MM.1S (cell line): ENCODE measurements around the gene CCDC90B.

Experiments
- DNase-seq: peaks from one replicate; pipeline ENCODE4 v3.0.0-alpha.2; 2015
- H2AFZ ChIP-seq: fragments of 300-600 bp; sonication (generic); 2 replicates; pipeline ENCODE4 v1.6.0; 2016; ENCODE audit warnings: antibody characterized with exemption, low read length
- H3F3A ChIP-seq: fragments of 300-600 bp; sonication (generic); 2 replicates; pipeline ENCODE4 v1.6.1; 2016; ENCODE audit warnings: mild to moderate bottlenecking, antibody characterized with exemption, low read length, moderate library complexity, mixed read lengths; ENCODE audit not compliant: insufficient read depth
- H3K27ac ChIP-seq: fragments of 300-600 bp; sonication (generic); 2 replicates; pipeline ENCODE4 v1.5.1; 2016; ENCODE audit warnings: mild to moderate bottlenecking, low read length
- H3K27me3 ChIP-seq: fragments of 300-600 bp; sonication (generic); replicated peaks from 2 replicates; pipeline ENCODE4 v1.6.0; 2016; ENCODE audit warnings: low read length; ENCODE audit not compliant: insufficient read depth
- H3K36me3 ChIP-seq: fragments of 300-600 bp; sonication (generic); replicated peaks from 2 replicates; pipeline ENCODE4 v1.6.1; 2016; ENCODE audit warnings: mild to moderate bottlenecking, low read length, mixed read lengths; ENCODE audit not compliant: insufficient read depth
- H3K4me1 ChIP-seq: fragments of 300-600 bp; sonication (generic); 2 replicates; pipeline ENCODE4 v1.6.1; 2016; ENCODE audit warnings: low read length, mixed read lengths
- H3K4me2 ChIP-seq: fragments of 300-600 bp; sonication (generic); 2 replicates; pipeline ENCODE4 v1.6.0; 2016; ENCODE audit warnings: low read depth, low read length
- H3K4me3 ChIP-seq: fragments of 300-600 bp; sonication (generic); 2 replicates; pipeline ENCODE4 v1.5.1; 2016; ENCODE audit warnings: low read length, mixed read lengths
- H3K79me2 ChIP-seq: fragments of 300-600 bp; sonication (generic); 2 replicates; pipeline ENCODE4 v1.6.1; 2016; ENCODE audit warnings: mixed run types, low read length, mixed read lengths
- H3K9ac ChIP-seq: fragments of 300-600 bp; sonication (generic); 2 replicates; pipeline ENCODE4 v1.6.1; 2016; ENCODE audit warnings: low read length, mixed read lengths
- H3K9me2 ChIP-seq: fragments of 300-600 bp; sonication (generic); replicated peaks from 2 replicates; pipeline ENCODE4 v1.6.1; 2016; ENCODE audit warnings: mild to moderate bottlenecking, low read length, mixed read lengths; ENCODE audit not compliant: insufficient read depth
- H3K9me3 ChIP-seq: fragments of 300-600 bp; sonication (generic); replicated peaks from 2 replicates; pipeline ENCODE4 v1.6.1; 2016; ENCODE audit warnings: mild to moderate bottlenecking, low read length, mixed read lengths; ENCODE audit not compliant: insufficient read depth
- H4K20me1 ChIP-seq: fragments of 300-600 bp; sonication (generic); 2 replicates; pipeline ENCODE4 v1.6.1; 2016; ENCODE audit warnings: mild to moderate bottlenecking, low read length, moderate library complexity, mixed read lengths; ENCODE audit not compliant: insufficient read depth
- CTCF ChIP-seq: fragments of 300-600 bp; sonication (generic); IDR thresholded peaks from 2 replicates; pipeline ENCODE4 v1.5.1; 2016; ENCODE audit warnings: antibody characterized with exemption, low read length, mixed read lengths
- EZH2 ChIP-seq: fragments of 300-600 bp; sonication (generic); optimal IDR thresholded peaks from 2 replicates; pipeline ENCODE3; 2017; ENCODE audit warnings: low read depth, mild to moderate bottlenecking, antibody characterized with exemption, low read length, mixed read lengths
- EZH2phosphoT487 ChIP-seq: fragments of 300-600 bp; sonication (generic); IDR thresholded peaks from 2 replicates; pipeline ENCODE4 v1.6.1; 2018; ENCODE audit warnings: antibody characterized with exemption, low read length

Gene CCDC90B

DNA sequence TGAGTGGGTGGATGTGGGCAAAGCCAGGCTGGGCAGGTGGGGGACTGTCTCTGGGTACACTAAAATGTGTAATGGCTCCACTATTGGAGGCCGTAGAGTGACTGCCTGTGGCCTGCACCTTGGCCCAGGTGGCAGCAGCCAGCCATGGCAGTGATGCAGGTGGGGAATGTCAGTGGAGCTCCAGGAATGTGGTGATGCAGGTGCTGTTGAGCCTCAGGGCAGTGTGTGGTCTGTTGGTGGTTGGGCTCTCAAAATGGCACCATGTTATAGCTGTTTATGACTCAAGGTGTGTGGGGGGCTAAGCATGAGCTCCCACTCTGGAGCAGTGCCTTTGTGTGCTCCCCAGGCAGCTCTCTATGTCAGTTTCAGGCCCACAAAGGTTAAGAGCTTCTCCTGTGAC lies 40.2 kb upstream of the CCDC90B start:
- Histone ChIP-seq H3K79me2 (no peaks in the 10 kb centered on the region), H3F3A (no peaks in the 10 kb centered on the region), H3K4me3 (no peak overlapping the region)

DNA sequence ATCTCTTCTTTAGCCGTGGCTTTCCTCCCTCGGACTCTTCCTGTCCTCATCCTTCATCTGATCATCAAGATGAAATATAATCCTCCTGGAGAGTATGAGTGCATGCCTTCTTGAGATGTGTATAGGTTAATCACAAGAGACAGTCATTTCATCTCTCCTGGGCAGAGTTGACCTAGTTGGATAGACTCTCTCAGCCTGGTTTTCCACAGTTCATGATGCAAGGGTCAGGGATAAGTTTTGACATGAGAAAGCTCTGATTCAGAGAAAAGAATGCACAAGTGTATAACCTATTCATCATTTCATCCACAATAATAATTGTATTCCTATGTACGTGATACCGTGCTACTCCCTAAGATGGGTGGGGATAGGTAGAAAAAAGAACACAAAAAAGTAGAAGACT lies 33.2 kb upstream of the CCDC90B start:
- no peak overlapping the region for H3K4me3 ChIP-seq
- no peak overlapping the region for H3K27ac ChIP-seq
- no peaks in the 10 kb centered on the region for H3K9me2 ChIP-seq
- TF ChIP-seq EZH2 (no peak), CTCF (no peak), EZH2phosphoT487 (no peak)
- no peak overlapping the region for H3K9ac ChIP-seq
- H3K9me3 ChIP-seq, result no peaks in the 10 kb centered on the region
- no peaks in the 10 kb centered on the region for H3K4me1 ChIP-seq
- H3K4me2 ChIP-seq, result no peak overlapping the region
- H3K27me3 ChIP-seq, result no peaks in the 10 kb centered on the region
- no peaks in the 10 kb centered on the region for H3F3A ChIP-seq
- H3K36me3 ChIP-seq, result no peaks in the 10 kb centered on the region
- DNase-seq, result no peak
- no peak overlapping the region for H2AFZ ChIP-seq
- H4K20me1 ChIP-seq, result no peaks in the 10 kb centered on the region
- no peaks in the 10 kb centered on the region for H3K79me2 ChIP-seq

More for the DNA sequence above, 40.2 kb upstream of the CCDC90B start:
- no peak overlapping the region for H3K27ac ChIP-seq
- H3K9ac ChIP-seq, result no peak overlapping the region
- H3K9me2 ChIP-seq, result no peaks in the 10 kb centered on the region
- no peaks in the 10 kb centered on the region for H3K36me3 ChIP-seq
- H3K27me3 ChIP-seq, result no peaks in the 10 kb centered on the region
- H4K20me1 ChIP-seq, result no peaks in the 10 kb centered on the region
- no peak for TF ChIP-seq CTCF
- TF ChIP-seq EZH2phosphoT487, result no peak
- TF ChIP-seq EZH2, result no peak
- no peaks in the 10 kb centered on the region for H3K4me1 ChIP-seq
- no peak overlapping the region for H2AFZ ChIP-seq
- H3K9me3 ChIP-seq, result no peaks in the 10 kb centered on the region
- H3K4me2 ChIP-seq, result no peak overlapping the region
- DNase-seq, result no peak

- no peak overlapping the region for H3K9ac ChIP-seq
- no peaks in the 10 kb centered on the region for H3K9me2 ChIP-seq
- no peaks in the 10 kb centered on the region for H3K36me3 ChIP-seq
- H3F3A ChIP-seq, result no peaks in the 10 kb centered on the region
- no peak for DNase-seq
- H2AFZ ChIP-seq, result no peak overlapping the region
- H4K20me1 ChIP-seq, result no peaks in the 10 kb centered on the region
- no peak overlapping the region for H3K27ac ChIP-seq
- H3K79me2 ChIP-seq, result no peaks in the 10 kb centered on the region
- no peaks in the 10 kb centered on the region for H3K4me1 ChIP-seq
- H3K4me3 ChIP-seq, result no peak overlapping the region
- H3K27me3 ChIP-seq, result no peaks in the 10 kb centered on the region
- H3K4me2 ChIP-seq, result no peak overlapping the region
- no peaks in the 10 kb centered on the region for H3K9me3 ChIP-seq
- TF ChIP-seq CTCF (no peak), EZH2phosphoT487 (no peak), EZH2 (no peak)
Measured at GRCh38 chr11:83318931-83319330, 32.8 kb upstream of the CCDC90B start.
